ENCODE measurements around the gene CD34.

GRCh38 chr1:207842506-207842905 lies 68.4 kb downstream of the CD34 start:
- no peak for TF ChIP-seq POLR2AphosphoS5 (IDR thresholded peaks at IDR 0.05; ENCODE audit: low read depth, low read length)
- no peak for TF ChIP-seq POLR2A (IDR thresholded peaks at IDR 0.05; ENCODE audit: low read depth, low read length)
